Astrocyte (in vitro differentiated cells and primary cell): ENCODE results near the gene GPATCH4.

Experiments used
- EZH2 ChIP-seq: IDR thresholded peaks from 2 replicates; pipeline ENCODE4 v1.6.1; 2012; ENCODE audit warnings: mild to moderate bottlenecking, low read length, inconsistent platforms; ENCODE audit not compliant: insufficient read depth
- TF ChIP-seq, protein P1 (sequence below): IDR thresholded peaks from 2 replicates; pipeline ENCODE4 v1.5.1; 2011; ENCODE audit warnings: low read depth, mild to moderate bottlenecking, inconsistent platforms, low read length, moderate library complexity; ENCODE audit not compliant: insufficient read depth

DNA sequence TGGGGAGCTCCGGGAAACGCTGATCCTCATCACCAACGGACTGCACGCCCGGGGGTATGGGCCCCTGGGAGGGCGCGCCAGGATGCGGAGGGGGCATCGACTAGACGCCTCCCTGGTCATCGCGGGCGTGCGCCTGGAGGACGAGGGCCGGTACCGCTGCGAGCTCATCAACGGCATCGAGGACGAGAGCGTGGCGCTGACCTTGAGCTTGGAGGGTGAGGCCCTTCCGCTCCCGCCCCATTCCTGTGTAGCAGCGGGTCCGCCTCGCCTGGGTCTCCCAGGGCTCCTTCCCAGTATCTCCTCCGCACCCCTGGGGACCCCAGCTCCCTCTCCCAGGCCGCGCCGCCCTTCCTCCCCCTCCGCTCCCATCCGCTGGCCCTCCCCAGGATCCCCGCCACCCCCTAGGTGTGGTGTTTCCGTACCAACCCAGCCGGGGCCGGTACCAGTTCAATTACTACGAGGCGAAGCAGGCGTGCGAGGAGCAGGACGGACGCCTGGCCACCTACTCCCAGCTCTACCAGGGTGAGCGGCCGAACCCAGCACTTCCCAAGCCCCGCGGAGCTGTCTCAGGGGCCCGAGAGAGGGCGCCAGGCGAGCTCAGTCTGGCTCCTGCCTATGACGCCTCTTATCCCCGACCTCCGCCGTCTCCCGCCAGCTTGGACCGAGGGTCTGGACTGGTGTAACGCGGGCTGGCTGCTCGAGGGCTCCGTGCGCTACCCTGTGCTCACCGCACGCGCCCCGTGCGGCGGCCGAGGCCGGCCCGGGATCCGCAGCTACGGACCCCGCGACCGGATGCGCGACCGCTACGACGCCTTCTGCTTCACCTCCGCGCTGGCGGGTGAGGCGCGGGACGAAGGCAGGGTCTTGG lies 22.9 kb upstream of the GPATCH4 start:
- TF ChIP-seq, protein P1, sequence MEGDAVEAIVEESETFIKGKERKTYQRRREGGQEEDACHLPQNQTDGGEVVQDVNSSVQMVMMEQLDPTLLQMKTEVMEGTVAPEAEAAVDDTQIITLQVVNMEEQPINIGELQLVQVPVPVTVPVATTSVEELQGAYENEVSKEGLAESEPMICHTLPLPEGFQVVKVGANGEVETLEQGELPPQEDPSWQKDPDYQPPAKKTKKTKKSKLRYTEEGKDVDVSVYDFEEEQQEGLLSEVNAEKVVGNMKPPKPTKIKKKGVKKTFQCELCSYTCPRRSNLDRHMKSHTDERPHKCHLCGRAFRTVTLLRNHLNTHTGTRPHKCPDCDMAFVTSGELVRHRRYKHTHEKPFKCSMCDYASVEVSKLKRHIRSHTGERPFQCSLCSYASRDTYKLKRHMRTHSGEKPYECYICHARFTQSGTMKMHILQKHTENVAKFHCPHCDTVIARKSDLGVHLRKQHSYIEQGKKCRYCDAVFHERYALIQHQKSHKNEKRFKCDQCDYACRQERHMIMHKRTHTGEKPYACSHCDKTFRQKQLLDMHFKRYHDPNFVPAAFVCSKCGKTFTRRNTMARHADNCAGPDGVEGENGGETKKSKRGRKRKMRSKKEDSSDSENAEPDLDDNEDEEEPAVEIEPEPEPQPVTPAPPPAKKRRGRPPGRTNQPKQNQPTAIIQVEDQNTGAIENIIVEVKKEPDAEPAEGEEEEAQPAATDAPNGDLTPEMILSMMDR: no peak
- peak; percentile 96 for TF ChIP-seq EZH2
